ENCODE measurements around the gene CLNK. TPM values are rescaled to one million over a fixed set of nuclear protein-coding genes. Genes with fewer than 3 reads are reported as not detected.

Gene CLNK
- total RNA-seq, 1 experiment from 2014 or later, result not detected

DNA sequence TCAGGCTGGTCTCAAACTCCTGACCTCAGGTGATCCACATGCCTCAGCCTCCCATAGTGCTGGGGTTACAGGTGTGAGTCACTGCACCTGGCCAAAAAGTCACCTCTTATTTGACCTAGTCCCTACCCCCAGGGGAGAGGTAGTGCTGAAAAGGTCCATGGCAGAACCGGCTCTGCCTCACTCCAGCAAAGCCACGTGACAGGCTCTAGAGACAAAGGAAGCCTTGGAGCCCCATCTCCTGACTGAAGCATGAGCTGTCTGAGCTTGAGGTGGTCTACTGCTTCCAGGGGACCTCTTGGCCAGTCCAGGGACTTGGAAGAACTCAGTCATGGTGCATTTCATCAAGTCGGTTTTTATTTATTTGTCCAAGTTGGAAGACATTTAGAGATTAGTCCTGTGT is 174.8 kb downstream of the CLNK start:
- Histone ChIP-seq H3K9me3 (ENCODE audit: control insufficient read depth in 1 of 2, insufficient read depth in 1 of 2, low read depth in 1 of 2, low read length in 2 of 2) (no peaks in the 10 kb centered on the region), H3K4me1 (ENCODE audit: control insufficient read depth in 1 of 2, insufficient read depth in 2 of 2, low read length in 2 of 2) (no peaks in the 10 kb centered on the region), H3K27ac (ENCODE audit: low read depth, low read length) (no peak overlapping the region), H3K9ac (ENCODE audit: low read length) (no peak overlapping the region), H3K79me2 (ENCODE audit: insufficient read depth, low read length) (no peaks in the 10 kb centered on the region), H3K9me2 (ENCODE audit: insufficient read depth) (no peaks in the 10 kb centered on the region), H3K4me2 (ENCODE audit: low read length) (no peak overlapping the region), H4K20me1 (ENCODE audit: insufficient read depth) (no peaks in the 10 kb centered on the region), H3K4me3 (replicated peaks in 1 of 2; ENCODE audit: low read depth in 1 of 2, low read length in 2 of 2) (no peak overlapping the region), H3K36me3 (ENCODE audit: control insufficient read depth in 1 of 2, insufficient read depth in 2 of 2, low read length in 2 of 2) (no peaks in the 10 kb centered on the region), H3K27me3 (ENCODE audit: insufficient read depth, low read length) (no peaks in the 10 kb centered on the region), H2AFZ (ENCODE audit: low read depth, low read length, poor library complexity, severe bottlenecking) (no peak overlapping the region)
- POLR2A ChIA-PET, result no interaction called here
- DNase-seq (ENCODE audit: low read depth, low spot score), result no peak
- RAD21 ChIA-PET (ENCODE audit: low non-redundant PET in 1 of 2, low total read pairs in 2 of 2, uncharacterized antibody in 2 of 2, unreplicated experiment in 2 of 2), result no interaction called here
- no TSS peak for BruUV-seq (replicated peaks)
- TF ChIP-seq, protein P1, sequence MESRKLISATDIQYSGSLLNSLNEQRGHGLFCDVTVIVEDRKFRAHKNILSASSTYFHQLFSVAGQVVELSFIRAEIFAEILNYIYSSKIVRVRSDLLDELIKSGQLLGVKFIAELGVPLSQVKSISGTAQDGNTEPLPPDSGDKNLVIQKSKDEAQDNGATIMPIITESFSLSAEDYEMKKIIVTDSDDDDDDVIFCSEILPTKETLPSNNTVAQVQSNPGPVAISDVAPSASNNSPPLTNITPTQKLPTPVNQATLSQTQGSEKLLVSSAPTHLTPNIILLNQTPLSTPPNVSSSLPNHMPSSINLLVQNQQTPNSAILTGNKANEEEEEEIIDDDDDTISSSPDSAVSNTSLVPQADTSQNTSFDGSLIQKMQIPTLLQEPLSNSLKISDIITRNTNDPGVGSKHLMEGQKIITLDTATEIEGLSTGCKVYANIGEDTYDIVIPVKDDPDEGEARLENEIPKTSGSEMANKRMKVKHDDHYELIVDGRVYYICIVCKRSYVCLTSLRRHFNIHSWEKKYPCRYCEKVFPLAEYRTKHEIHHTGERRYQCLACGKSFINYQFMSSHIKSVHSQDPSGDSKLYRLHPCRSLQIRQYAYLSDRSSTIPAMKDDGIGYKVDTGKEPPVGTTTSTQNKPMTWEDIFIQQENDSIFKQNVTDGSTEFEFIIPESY (IDR thresholded peaks at IDR 0.05; ENCODE audit: extremely low read depth, insufficient replicate concordance, low read length), result no peak
- no peak for TF ChIP-seq POLR2A (IDR thresholded peaks at IDR 0.05; ENCODE audit: borderline replicate concordance, extremely low read depth, insufficient read depth, insufficient read length)
- no peak for TF ChIP-seq SP1 (IDR thresholded peaks at IDR 0.05; ENCODE audit: low read depth)
- TF ChIP-seq, protein P2, sequence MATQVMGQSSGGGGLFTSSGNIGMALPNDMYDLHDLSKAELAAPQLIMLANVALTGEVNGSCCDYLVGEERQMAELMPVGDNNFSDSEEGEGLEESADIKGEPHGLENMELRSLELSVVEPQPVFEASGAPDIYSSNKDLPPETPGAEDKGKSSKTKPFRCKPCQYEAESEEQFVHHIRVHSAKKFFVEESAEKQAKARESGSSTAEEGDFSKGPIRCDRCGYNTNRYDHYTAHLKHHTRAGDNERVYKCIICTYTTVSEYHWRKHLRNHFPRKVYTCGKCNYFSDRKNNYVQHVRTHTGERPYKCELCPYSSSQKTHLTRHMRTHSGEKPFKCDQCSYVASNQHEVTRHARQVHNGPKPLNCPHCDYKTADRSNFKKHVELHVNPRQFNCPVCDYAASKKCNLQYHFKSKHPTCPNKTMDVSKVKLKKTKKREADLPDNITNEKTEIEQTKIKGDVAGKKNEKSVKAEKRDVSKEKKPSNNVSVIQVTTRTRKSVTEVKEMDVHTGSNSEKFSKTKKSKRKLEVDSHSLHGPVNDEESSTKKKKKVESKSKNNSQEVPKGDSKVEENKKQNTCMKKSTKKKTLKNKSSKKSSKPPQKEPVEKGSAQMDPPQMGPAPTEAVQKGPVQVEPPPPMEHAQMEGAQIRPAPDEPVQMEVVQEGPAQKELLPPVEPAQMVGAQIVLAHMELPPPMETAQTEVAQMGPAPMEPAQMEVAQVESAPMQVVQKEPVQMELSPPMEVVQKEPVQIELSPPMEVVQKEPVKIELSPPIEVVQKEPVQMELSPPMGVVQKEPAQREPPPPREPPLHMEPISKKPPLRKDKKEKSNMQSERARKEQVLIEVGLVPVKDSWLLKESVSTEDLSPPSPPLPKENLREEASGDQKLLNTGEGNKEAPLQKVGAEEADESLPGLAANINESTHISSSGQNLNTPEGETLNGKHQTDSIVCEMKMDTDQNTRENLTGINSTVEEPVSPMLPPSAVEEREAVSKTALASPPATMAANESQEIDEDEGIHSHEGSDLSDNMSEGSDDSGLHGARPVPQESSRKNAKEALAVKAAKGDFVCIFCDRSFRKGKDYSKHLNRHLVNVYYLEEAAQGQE (IDR thresholded peaks at IDR 0.05; ENCODE audit: low read depth), result no peak
- TF ChIP-seq, protein P3, sequence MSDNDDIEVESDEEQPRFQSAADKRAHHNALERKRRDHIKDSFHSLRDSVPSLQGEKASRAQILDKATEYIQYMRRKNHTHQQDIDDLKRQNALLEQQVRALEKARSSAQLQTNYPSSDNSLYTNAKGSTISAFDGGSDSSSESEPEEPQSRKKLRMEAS (IDR thresholded peaks at IDR 0.05), result no peak
- no peak for TF ChIP-seq SRF (IDR thresholded peaks at IDR 0.05; ENCODE audit: low read depth)
- TF ChIP-seq, protein P4, sequence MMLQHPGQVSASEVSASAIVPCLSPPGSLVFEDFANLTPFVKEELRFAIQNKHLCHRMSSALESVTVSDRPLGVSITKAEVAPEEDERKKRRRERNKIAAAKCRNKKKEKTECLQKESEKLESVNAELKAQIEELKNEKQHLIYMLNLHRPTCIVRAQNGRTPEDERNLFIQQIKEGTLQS (IDR thresholded peaks at IDR 0.05), result no peak
- TF ChIP-seq POLR2AphosphoS5 (IDR thresholded peaks at IDR 0.05; ENCODE audit: low read depth, low read length), result no peak
- no peak for TF ChIP-seq EZH2phosphoT487 (IDR thresholded peaks at IDR 0.05; ENCODE audit: borderline replicate concordance)
- no peak for TF ChIP-seq SIN3A (IDR thresholded peaks at IDR 0.05; ENCODE audit: low read depth)
- no peak for TF ChIP-seq ZFX (IDR thresholded peaks at IDR 0.05)
- no peak for TF ChIP-seq ZNF274 (IDR thresholded peaks at IDR 0.05; ENCODE audit: low read depth, low read length)
- TF ChIP-seq, protein P5, sequence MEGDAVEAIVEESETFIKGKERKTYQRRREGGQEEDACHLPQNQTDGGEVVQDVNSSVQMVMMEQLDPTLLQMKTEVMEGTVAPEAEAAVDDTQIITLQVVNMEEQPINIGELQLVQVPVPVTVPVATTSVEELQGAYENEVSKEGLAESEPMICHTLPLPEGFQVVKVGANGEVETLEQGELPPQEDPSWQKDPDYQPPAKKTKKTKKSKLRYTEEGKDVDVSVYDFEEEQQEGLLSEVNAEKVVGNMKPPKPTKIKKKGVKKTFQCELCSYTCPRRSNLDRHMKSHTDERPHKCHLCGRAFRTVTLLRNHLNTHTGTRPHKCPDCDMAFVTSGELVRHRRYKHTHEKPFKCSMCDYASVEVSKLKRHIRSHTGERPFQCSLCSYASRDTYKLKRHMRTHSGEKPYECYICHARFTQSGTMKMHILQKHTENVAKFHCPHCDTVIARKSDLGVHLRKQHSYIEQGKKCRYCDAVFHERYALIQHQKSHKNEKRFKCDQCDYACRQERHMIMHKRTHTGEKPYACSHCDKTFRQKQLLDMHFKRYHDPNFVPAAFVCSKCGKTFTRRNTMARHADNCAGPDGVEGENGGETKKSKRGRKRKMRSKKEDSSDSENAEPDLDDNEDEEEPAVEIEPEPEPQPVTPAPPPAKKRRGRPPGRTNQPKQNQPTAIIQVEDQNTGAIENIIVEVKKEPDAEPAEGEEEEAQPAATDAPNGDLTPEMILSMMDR (IDR thresholded peaks at IDR 0.05 in 2 of 3, conservative IDR thresholded peaks at IDR 0.05 in 1 of 3; ENCODE audit: borderline replicate concordance in 1 of 3, insufficient read depth in 1 of 3, low read depth in 2 of 3, low read length in 2 of 3), result no peak
- no peak for TF ChIP-seq YY1 (IDR thresholded peaks at IDR 0.05; ENCODE audit: extremely low read depth, insufficient replicate concordance, low read depth, low read length)
- TF ChIP-seq EGR1 (IDR thresholded peaks at IDR 0.05; ENCODE audit: low read depth), result no peak
- no peak for ATAC-seq
- CTCF ChIA-PET, result no interaction called here
- intact Hi-C loops (cut with micrococcal nuclease), result no loop called here

Data from HCT116 (cell line).